Activated CD8-positive, alpha-beta memory T cell treated with anti-CD3 and anti-CD28 coated beads for 24 hours (primary cell): ENCODE results near the gene STAB2.

Source experiments
- DNase-seq: peaks from one replicate; pipeline ENCODE4 v3.0.0-alpha.2; 2020

Gene STAB2

DNA sequence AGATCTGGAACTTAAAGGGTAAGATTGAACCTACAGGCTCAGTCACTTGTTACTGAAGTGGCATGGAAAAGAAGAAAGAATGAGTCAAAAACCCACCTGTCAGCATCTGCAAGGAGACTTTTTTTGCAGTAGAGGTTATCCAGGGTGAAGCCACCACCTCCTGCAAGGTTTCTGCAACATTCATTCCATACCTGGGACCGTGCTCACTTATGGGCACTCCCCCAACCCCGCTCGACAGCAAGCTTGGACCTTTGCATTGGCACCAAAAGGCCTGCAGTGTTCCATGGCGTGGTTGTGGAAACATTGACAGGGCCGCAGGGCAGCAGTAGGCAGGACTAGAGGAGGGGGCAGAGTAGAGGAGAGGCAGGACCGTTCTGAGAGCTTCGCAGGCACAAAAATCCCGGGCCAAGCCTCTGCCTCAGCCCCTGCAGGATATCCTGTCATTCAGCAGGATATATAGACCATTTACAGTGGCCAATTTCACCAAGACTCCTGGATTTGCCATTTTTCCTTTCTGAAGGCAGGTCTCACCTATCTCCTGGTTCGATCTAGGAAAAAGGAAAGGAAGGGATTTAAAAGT lies at the start of gene STAB2:
STAB2 (plus strand) TSS at position 483 of the 580 bp plus-strand sequence. CDS start 204 bp downstream, outside the sequence.
- DNase-seq: no peak

GRCh38 chr12:103538397-103538796 lies 48.7 kb upstream of the STAB2 start:
- no peak for DNase-seq

- DNase-seq: no peak
Observed at GRCh38 chr12:103540319-103540718, 46.8 kb upstream of the STAB2 start.

DNA sequence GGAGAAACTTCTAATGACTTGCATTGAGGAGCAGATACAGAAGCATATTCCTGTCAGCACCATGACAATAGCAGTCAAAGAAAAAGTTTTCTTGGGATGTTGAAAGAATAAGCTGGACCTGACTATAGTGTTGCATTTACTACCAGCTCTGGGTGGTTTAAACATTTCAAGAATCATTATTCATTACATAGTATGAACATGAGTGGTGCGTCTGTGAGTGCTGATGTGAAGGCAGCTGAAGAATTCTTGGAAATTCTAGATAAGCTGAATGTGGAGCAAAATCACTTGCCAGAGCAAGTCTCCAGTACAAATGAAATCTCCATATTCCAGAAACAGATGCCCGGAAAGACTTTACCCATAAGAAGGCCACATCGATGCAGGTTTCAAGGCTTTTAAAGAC lies 45.0 kb upstream of the STAB2 start:
- no peak for DNase-seq

DNA sequence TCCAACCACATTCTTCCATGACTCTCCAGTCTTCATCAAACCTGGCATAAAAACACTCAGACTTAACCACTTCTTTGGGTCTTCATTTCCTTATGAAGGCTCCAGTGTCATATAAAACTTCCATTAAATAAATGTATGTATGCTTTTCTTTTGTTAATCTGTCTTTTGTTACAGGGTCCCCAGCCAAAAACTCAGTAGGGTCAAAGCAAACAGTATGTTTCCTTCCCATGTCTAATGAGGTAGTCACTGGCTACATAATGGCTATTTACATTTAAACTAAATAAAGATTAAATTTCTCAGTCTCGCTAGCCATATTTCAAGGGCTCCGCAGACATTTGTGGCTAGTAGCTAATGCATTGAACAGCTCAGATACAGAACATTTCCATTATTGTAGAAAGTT lies 40.1 kb upstream of the STAB2 start:
- no peak for DNase-seq

GRCh38 chr12:103547376-103547775 lies 39.7 kb upstream of the STAB2 start:
- DNase-seq: no peak

GRCh38 chr12:103547929-103548328 lies 39.1 kb upstream of the STAB2 start:
- DNase-seq: no peak

DNA sequence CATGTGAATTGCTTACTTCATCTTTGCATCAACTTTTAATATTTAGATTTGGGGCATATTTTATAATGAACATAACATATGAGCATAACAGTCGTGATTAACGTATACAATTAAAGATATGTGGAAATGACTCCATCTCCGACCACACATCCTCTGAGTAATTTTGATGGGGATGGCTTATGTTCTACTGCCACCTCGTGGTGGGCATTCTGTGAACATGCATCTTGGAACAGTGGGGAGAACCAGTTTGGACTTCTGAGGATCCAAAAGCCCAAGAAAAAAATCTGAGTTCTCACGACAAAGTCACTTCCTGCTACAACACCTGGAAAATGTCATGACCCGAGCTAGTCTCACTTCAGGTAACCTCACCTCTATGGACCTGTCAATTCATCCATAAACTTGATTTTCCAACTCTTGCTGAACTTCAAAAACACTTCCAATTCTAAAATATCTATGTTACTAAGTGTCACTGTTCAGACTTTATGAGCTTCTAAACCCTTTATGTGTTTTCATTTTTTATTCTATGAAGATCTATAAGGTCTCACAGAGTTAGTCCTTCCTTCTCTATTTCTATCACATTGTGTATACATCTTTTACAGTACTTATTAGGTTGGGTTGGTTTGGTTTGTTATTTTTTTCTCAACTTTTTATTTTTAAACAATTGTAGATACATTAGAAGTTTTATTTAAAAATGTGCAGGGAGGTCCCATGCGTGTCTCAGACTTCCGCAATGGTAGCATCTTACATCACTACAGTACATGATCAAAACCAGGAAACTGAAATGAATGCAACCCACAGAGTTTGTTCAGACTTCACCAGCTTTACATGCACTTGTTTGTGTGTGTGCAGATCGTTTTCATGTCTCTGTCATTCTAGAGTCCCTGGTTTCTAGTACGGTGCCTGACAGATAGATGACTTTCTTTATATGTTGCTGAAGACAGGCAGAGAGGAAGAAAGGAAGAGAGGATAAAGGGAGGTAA lies 38.2 kb upstream of the STAB2 start:
- peak; percentile 88 for DNase-seq

DNA sequence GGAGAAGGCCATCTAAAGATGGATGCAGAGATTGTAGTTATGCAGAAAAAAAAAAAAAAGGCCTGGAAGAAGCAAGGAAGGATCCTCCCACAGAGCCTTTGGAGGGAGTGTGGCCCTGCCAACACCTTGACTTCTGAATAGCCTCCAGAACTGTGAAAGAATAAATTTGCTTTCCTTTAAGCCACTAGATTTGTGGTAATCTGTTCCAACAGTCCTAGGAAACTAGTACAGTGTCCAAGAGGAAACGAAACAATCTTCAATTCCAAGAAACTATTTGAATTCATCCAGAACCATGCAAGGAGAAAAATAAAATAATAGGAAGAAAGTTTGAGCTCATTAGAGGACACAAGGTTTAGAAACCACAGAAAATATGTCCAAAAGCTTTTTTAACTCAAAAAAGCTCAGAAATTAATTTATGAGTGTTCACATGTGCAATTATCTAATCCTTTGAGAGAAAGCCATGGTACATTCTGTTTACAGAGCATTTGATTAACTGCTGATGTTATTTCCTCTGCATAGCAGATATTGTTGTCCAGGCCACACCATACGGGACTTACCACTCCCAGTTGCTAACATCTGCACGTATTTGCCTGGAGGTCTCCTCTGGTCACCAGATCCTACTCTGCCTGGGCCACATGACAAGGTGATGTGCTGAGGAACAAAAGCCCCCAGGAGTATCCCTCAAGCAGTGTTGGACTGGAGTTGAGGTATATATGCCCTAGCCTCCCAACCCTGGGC lies 30.0 kb upstream of the STAB2 start:
- DNase-seq: no peak

GRCh38 chr12:103557628-103558010 lies 29.5 kb upstream of the STAB2 start:
- DNase-seq: no peak

DNA sequence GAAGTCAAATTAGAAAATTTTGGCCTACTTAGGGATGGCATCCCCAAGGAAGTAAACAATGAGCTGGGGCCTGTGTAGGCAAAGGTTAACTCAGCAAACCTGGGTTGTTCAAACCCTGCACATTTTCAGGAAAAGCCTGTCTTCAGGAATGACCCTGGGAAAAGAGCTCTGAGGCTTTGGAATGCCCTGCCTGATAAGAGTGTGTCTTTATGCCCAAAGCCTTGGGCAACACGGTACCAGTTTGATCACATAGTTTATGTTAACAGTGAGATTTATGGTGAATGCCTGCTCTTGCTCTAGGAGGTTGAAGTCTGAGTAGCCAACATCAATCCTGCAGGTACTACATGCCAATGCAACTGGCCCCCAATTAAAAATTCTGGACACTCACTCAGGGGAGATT lies 28.2 kb upstream of the STAB2 start:
- DNase-seq: no peak

- DNase-seq: no peak
Observed at GRCh38 chr12:103560604-103561101, 26.4 kb upstream of the STAB2 start.

DNA sequence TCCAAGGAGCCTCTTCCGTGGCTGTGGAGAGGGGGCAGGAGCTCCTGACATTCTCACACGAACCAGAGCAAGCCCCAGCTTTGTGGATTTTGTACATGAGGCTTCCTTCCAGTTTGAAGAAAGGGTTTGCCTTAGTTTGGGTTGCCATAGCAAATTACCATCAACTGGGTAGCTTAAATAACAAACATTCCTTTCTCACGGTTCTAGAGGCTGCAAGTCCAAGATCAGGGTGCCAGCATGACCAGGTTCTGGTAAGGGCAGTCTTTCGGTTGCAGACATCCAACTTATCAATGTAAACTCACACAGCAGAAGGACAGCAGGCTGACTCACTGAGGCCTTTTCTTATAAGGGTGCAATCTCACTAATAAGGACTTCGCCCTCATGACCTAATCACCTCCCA lies 25.9 kb upstream of the STAB2 start:
- DNase-seq: no peak

- no peak for DNase-seq
Observed at GRCh38 chr12:103566398-103566797, 20.7 kb upstream of the STAB2 start.

DNA sequence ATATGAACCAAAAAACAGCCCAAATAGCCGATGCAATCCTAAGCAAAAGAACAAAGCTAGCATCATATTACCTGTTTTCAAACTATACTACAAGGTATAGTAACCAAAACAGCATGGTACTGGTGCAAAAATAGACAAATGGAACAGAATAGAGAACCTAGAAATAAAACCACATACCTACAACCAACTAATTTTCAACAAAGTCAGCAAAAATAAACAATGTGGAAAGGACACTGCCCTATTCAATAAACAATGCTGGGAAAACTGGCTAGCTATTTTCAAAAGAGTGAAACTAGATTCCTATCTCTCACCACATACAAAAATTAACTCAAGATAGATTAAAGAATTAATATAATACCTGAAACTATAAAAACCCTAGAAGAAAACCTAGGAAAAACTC lies 17.8 kb upstream of the STAB2 start:
- DNase-seq: no peak

GRCh38 chr12:103571286-103571685 lies 15.8 kb upstream of the STAB2 start:
- no peak for DNase-seq

- DNase-seq: no peak
Observed at GRCh38 chr12:103572312-103573045, 14.6 kb upstream of the STAB2 start.

DNA sequence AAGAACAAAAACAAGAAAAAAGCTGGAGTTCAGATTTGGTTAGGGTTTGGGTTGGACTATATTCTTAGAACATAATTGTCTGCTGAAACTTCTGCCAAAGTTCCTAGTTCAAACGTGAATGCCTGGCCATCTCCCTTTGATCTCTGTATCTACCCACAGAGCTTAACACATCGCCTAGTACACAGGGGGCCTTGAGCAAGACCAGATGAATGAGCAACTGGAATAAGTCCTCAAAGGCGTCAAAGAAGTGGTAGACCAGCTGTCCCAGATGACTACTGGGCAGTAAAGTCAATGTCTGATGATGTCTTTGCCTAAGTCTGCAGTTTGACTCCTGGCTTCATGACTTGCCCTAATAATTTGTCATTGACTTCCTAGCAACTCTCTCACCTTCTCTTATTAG lies 13.9 kb upstream of the STAB2 start:
- DNase-seq: no peak

GRCh38 chr12:103578926-103579325 lies 8.1 kb upstream of the STAB2 start:
- DNase-seq: no peak

DNA sequence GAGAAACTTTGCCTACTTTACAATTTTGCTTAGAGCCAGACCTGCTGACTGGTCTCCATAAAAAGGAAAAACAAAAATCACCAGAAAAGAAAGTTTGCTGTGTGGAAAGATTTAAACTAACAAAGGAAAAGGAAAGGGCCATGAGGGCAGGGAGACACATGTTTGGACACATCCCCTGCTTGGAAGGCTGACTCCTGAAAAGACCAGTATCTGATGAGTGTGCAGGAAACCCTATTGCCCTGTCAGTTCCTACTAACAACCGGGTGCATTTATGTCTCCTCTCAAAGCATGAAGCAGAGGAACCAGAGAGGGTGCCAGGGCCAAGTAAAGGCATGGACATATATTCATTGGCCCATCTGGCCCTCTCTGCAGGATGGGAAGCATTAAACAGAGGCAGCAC lies 7.0 kb upstream of the STAB2 start:
- DNase-seq: no peak

DNA sequence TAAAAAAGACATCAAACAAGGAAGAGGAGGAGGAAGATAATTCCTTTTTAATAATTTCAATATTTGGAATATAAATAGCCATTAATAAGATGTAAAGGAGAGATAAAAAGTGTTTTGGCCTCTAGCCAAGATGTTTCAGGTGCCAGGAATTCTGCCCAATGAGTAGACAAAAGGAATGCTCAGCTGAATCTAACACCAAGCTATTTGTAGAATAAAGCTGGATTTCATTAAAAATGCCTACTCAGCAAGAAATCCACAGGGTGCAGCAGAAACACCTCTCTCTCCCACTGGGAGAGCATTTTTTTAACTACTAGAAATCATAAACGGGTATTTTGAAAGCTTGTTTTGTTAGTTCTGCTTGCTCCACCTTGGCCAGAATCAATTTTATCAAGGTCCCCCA lies 4.1 kb upstream of the STAB2 start:
- no peak for DNase-seq

- no peak for DNase-seq
Observed at GRCh38 chr12:103586132-103586531, 941 bp upstream of the STAB2 start.

DNA sequence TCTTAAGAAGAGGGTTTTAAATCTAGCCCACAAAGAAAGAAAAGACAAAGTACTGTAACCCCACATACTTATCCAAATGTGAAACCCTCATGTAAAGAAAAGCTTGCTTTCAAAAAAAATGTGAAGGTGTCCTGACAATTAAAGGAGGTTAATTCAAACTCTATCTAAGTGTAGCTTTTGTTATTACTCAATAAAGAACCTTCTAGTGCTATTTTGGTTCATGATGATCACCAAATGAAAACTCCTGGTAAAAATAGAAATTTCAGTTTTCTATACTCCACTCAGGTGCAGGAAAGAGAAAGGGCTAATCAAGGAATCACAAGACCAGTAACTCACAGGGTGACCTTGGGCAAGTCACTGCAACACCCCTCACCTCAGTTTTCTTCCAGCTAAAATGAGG lies 1.6 kb downstream of the STAB2 start:
- no peak for DNase-seq
